Forelimb muscle (tissue), 1 donor: ENCODE measurements around the gene SEMA4G. TPM values are rescaled to one million over a fixed set of nuclear protein-coding genes. Genes with fewer than 3 reads are reported as not detected.
"Not testable (repeated sequence)": the region's sequence is repeated elsewhere in the genome, so short reads cannot be mapped to it uniquely, and the experiment has no call there.

ENCODE experiments used
- DNase-seq: peaks from one replicate; pipeline ENCODE4 v3.0.0-alpha.2; 2013; ENCODE audit warnings: low read depth
- polyA plus RNA-seq: library from polyadenylated mRNA; unstranded; fragments of 120-200 nt; gene quantifications from one replicate; pipeline ENCODE4 v1.2.1, GENCODE V29; 2013; ENCODE audit not compliant: insufficient read length

SEMA4G gene
- polyA plus RNA-seq, 1 donor: 6.7 TPM

DNA sequence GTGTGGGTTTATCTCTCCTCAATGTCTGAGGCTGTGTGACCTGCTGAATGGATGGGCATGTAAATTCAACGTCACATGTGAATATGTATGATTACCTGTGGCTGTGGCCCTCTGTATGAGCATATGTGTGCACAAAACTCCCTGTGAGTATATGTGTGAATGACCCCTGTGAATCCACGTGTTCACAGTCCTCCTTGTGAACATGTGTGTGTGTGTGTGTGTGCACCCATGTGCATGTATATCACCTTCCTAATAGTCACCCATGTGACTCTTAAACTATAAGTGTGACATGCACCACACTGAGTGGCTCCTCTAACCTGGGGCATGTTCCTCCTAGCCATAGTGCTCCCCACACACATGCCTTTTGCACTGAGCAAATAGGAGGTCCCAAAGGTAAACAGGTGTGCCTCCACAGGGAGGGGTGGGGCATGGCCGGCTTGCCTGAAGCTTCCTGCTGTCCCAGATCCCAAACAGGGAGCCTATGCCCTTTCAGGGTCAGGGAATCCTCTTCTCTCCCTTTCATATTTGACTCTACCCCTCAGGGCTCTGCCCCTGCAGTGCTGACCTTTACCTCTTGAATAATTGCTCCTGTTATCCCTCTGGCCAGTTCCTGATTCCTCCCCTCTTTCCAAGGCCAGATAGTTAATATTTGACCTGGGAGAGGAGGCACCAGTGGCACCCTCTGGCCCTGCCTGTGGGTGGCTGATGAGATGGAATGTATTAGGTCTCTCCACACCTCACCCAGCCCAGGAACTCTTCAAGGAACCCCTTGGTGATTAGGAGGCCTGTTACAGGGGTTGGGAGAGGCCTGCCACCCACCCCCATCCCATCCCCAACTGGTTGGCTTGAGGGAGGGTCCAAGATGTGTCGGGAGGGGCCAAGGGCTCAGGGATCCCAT is 1.9 kb downstream of the SEMA4G start:
- DNase-seq: no peak

DNA sequence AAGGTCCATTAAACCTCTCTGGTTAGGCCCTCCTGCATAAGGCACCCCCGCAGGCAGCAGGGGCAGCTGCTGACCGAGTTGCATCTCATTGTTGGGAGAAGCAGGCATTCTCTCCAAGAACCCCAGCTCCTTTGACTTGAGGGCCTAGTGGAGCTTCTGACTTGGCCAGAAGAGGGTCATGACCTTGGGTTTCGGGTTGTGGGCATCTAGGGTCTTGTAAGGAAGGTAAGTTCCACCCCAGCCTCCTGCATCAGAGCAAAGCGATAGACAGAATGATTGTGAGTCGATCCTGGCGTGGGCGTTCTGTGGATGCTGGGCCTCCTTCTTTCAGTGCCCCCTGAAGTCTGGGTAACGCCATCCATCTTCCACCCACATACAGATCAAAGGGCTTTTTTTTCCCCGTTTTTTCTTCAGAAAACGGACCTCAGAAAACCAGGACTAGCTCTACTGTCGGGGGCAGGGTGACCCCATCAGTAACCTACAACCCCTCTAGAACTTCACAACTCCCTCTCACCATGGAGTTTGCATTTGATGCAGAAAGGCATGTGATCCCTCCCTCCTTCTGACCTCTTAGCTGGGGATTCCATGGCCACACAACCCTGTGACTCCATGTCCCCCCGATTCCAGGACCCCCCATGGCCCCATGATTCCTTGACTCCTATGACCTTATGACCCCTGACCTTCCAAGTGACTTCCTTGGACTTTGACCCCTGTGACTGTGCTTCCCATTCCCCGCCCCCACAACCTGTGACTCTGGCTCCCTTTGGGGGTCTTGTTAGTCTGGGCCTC is 3.0 kb downstream of the SEMA4G start:
- DNase-seq: no peak

- no peak for DNase-seq
Observed at GRCh38 chr10:100972904-100973535, 3.7 kb downstream of the SEMA4G start.

GRCh38 chr10:100975397-100975796 is 6.1 kb downstream of the SEMA4G start:
- DNase-seq: not testable (repeated sequence)

GRCh38 chr10:100976906-100977305 is 7.6 kb downstream of the SEMA4G start:
- no peak for DNase-seq

- no peak for DNase-seq
Observed at GRCh38 chr10:100977436-100977835, 8.1 kb downstream of the SEMA4G start.

GRCh38 chr10:100978121-100978900 is 9.0 kb downstream of the SEMA4G start:
- DNase-seq: no peak

GRCh38 chr10:100978901-100979195 is 9.5 kb downstream of the SEMA4G start:
- no peak for DNase-seq

DNA sequence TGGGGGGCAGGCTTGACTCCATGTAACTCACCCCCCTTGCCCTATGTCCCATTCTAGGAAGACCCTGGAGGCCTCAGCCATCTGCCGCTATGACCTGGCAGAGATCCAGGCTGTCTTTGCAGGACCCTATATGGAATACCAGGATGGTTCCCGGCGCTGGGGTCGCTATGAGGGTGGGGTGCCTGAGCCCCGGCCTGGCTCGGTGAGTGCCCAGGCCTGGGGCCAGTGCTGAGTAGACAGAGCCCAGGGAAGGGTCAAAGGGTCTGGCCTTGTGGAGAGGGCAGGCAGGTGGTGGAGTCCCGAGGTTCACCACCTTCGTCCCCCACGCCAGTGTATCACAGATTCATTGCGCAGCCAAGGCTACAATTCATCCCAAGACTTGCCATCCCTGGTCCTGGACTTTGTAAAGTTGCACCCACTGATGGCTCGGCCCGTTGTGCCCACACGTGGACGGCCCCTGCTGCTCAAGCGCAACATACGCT is 10.5 kb downstream of the SEMA4G start:
- DNase-seq: no peak

- no peak for DNase-seq
Observed at GRCh38 chr10:100980311-100980710, 11.0 kb downstream of the SEMA4G start.

DNA sequence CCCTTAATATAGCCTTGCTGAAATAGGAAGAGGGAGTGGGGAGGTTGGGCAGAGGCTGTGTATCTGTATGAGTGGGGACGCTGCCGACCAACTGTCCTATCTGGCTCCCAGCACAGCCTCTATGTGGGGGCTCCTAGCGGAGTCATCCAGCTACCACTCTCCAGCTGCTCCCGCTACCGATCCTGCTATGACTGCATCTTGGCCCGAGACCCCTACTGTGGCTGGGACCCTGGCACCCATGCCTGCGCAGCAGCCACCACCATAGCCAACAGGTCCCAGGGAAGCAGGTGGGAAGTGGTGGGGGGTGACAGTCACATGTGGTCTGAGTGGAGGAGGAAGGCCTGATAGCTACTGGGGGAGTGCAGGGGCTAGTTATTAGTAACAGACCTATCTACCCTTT is 11.4 kb downstream of the SEMA4G start:
- no peak for DNase-seq

DNA sequence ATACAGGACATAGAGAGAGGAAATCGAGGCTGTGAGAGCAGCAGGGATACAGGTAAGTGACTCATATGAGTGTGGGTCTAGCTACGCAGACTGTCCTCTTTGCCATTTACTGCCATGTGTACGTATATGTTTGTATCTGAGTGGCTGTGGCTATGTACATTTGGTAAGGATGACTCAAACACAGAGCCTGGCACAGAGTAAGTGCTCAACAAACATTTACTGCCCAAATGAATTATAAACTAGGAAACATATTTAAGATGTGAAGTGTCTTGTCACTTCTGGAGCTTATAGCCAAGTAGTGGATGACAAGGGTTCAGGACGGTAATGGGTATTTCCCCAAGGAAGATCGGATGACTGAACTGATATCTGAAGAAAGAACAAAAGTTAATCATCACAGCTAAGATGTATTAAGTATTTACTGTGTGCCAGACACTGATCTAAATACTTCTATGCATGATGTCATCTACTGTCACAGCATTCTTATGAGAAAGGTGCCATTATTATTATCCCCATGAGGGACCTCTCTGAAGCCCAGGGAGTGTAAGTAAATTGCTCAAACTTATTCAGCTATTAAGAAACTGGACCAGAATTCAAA is 12.0 kb downstream of the SEMA4G start:
- no peak for DNase-seq

GRCh38 chr10:100982916-100983830 is 13.9 kb downstream of the SEMA4G start:
- no peak for DNase-seq

DNA sequence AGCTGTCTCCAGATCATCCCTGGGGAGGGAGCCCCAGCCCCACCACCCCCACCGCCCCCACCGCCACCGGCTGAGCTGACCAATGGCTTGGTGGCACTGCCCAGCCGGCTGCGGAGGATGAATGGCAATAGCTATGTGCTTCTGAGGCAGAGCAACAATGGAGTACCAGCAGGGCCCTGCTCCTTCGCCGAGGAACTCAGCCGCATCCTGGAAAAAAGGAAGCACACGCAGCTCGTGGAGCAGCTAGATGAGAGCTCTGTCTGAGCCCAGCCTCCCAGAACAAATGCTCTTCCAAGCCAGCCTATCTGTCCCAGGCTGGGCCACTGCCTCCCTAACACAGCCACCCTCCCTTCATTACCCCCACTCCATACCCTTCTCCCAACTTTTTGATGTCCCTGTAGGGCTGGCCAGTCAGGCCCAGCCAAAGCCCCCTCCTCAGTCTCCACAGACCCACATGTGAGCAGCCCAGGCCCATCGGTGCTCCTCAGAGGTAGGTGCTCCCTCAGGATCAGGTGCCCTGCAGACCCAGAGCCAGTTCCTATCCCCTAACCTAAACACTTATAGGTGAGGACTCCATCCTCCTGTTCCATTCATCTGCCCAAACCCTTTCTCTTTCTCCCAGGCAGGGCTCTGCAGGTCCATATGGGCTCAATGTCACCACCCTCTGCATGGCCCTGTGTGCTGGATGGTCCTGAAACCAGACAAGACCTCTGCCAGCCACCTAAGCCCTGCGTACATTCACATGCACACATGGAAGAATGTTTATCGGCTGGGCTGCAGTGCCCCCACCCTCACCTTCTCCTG is 14.8 kb downstream of the SEMA4G start:
- DNase-seq: no peak

- no peak for DNase-seq
Observed at GRCh38 chr10:100984672-100985177, 15.4 kb downstream of the SEMA4G start.

DNA sequence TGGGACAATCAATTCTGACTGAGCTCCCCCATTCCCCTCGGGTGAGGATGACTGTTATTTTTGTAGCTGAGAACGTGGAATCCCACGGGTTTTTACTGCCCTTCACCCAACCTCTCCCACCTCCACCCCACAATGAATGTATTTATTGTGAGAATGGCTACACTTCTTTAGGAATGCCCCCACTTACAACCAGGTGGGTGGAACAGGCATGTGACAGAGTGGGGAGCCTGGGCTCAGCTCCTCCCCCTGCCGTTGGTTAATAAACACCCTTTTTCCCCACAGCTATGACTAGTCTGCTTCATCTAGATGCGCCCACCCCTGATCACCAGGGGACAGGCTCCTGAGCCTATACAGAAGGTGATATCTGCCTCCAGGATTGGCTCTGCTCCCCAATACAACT is 16.0 kb downstream of the SEMA4G start:
- DNase-seq: no peak

GRCh38 chr10:100986623-100986951 is 17.3 kb downstream of the SEMA4G start:
- no peak for DNase-seq

- peak; percentile 44 for DNase-seq
Observed at GRCh38 chr10:100986952-100987684, 17.8 kb downstream of the SEMA4G start, which contains the start of the genes MRPL43 and TWNK. TSS of gene MRPL43 (minus strand) at chr10:100987497. CDS start at chr10:100987443, 54 bp downstream. TSS of gene TWNK (plus strand) at chr10:100987543. CDS start at chr10:100988211, 668 bp downstream.
